Mammary epithelial cell (primary cell): ENCODE results near the gene LIFR.

ENCODE experiments used
- CTCF ChIP-seq, 2 donors: IDR thresholded peaks in 1 of 2; conservative IDR thresholded peaks in 1 of 2; 2 replicates each; pipeline ENCODE4 v1.5.1; 2011 to 2012; ENCODE audit warnings: inconsistent platforms in 2 of 2, low read length in 2 of 2, mild to moderate bottlenecking in 2 of 2, control low read depth in 1 of 2, low read depth in 1 of 2; ENCODE audit not compliant: insufficient read depth in 1 of 2; ENCODE audit errors: extremely low read depth in 1 of 2
- EZH2 ChIP-seq: IDR thresholded peaks from 2 replicates; pipeline ENCODE4 v1.6.1; 2012; ENCODE audit warnings: low read length, inconsistent platforms, borderline replicate concordance

GRCh38 chr5:38453921-38454320 is 102.5 kb downstream of the LIFR start:
- TF ChIP-seq CTCF (conservative IDR thresholded peaks at IDR 0.05 in 1 of 2, IDR thresholded peaks at IDR 0.05 in 1 of 2; ENCODE audit: extremely low read depth in 1 of 2, insufficient read depth in 1 of 2, low read depth in 1 of 2, low read length in 2 of 2): no peak
- no peak for TF ChIP-seq EZH2
